NCI-H2107 treated with DMSO at 0.1 percent for 48 hours (cell line): ENCODE results near the gene HK2.
"Not testable (repeated sequence)": the region's sequence is repeated elsewhere in the genome, so short reads cannot be mapped to it uniquely, and the experiment has no call there.

Source experiments
- DNase-seq: peaks from one replicate; lab custom pipeline; 2025; ENCODE audit not compliant: unreplicated experiment; lab: John Stamatoyannopoulos, UW

HK2 gene

GRCh38 chr2:74833418-74834233 is at the start of gene HK2:
TSS of gene HK2 (plus strand) at chr2:74834127. CDS start at chr2:74834581, 454 bp downstream.
- DNase-seq = no peak

- no peak for DNase-seq
Observed at GRCh38 chr2:74789271-74789670, 44.7 kb upstream of the HK2 start.

GRCh38 chr2:74792282-74792681 is 41.6 kb upstream of the HK2 start:
- no peak for DNase-seq

- not testable (repeated sequence) for DNase-seq
Observed at GRCh38 chr2:74794878-74795277, 39.0 kb upstream of the HK2 start.

- no peak for DNase-seq
Observed at GRCh38 chr2:74806355-74806839, 27.5 kb upstream of the HK2 start.

- DNase-seq = no peak
Observed at GRCh38 chr2:74806920-74807319, 27.0 kb upstream of the HK2 start.

GRCh38 chr2:74812787-74813590 is 20.9 kb upstream of the HK2 start:
- DNase-seq = no peak

GRCh38 chr2:74814102-74814501 is 19.8 kb upstream of the HK2 start:
- no peak for DNase-seq

- no peak for DNase-seq
Observed at GRCh38 chr2:74815941-74816340, 18.0 kb upstream of the HK2 start.

GRCh38 chr2:74816540-74817303 is 17.2 kb upstream of the HK2 start:
- DNase-seq = no peak

GRCh38 chr2:74817304-74817675 is 16.6 kb upstream of the HK2 start:
- no peak for DNase-seq

GRCh38 chr2:74819702-74820101 is 14.2 kb upstream of the HK2 start:
- no peak for DNase-seq

- DNase-seq = no peak
Observed at GRCh38 chr2:74821177-74822126, 12.5 kb upstream of the HK2 start.

- DNase-seq = no peak
Observed at GRCh38 chr2:74822771-74823566, 11.0 kb upstream of the HK2 start.

- DNase-seq = no peak
Observed at GRCh38 chr2:74824679-74825078, 9.2 kb upstream of the HK2 start.

- no peak for DNase-seq
Observed at GRCh38 chr2:74828543-74828942, 5.4 kb upstream of the HK2 start.

- no peak for DNase-seq
Observed at GRCh38 chr2:74831693-74832530, 2.0 kb upstream of the HK2 start.

- not testable (repeated sequence) for DNase-seq
Observed at GRCh38 chr2:74834234-74834791, 386 bp downstream of the HK2 start.
